GM19397 (cell line): ENCODE data around the gene PODN.

ENCODE experiments used
- ATAC-seq: cut with Tn5 transposase; IDR thresholded peaks from one replicate; pipeline ENCODE4 v1.9.1; 2021; ENCODE audit warnings: mild to moderate bottlenecking, moderate library complexity; ENCODE audit not compliant: unreplicated experiment

PODN gene

DNA sequence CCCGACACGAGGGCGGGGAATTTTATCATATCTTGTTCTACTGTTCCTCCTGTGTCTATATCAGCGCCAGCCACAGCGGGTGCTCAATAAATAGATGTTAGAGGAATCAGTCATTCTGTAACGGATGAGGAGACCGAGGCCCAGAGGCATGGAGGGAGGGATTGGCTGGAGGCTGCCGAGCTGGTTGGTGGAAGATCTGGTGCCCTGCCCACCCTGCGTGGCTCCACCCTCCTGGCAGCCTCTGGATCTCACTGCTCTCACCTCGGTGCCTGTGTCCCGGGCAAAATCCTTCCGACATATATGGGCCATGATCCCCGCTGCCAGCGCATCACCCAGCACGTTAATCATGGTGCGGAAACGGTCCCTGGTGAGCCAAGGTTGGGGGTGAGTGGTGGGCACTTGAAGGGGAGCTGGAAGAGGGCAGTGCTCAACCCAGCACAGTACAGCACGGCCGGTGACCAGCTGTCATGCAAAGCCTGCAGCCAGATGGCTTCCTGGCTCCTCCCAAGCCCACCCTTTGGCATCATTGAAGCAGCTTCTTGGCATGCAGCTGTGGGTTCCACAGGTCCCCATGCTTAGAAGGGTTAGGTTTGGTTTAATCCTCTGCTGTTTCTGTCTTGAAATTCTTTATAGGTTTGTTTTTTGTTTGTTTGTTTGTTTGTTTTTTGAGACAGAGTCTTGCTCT, 26.7 kb downstream of the PODN start:
- no peak for ATAC-seq

DNA sequence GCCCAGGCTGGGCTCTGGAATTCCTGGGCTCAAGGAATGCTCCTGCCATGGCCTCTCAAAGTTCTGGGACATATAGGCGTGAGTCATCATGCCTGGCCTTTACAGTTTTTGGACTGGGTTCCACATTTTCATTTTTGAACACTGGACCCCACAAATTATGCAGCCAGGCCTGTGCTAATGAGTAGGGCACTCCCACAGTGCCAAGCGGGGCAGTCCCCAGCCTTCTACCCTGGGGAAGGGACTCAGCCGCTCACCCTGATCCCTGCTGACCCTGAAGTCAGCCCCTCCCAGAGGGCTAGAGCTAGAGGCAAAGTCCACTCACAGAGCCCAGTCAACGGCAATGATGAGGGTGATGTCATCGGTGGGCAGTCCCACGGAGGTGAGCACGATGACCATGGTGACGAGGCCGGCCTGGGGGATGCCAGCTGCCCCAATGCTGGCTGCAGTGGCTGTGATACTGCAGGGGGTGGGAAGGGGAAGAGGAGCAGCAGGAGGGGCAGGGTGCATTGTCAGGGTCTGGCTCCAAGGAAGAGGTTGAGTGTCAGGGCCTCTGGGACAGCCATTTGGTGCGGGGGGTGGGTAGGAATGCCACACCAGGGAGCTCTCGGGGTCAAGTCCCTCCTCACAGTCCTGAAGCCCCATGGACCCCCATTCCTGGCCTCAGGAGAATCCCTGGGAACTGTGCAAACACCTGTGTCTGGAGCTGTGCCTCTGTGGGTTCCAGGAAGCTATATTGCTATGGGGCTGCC, 27.6 kb downstream of the PODN start:
- ATAC-seq: no peak

DNA sequence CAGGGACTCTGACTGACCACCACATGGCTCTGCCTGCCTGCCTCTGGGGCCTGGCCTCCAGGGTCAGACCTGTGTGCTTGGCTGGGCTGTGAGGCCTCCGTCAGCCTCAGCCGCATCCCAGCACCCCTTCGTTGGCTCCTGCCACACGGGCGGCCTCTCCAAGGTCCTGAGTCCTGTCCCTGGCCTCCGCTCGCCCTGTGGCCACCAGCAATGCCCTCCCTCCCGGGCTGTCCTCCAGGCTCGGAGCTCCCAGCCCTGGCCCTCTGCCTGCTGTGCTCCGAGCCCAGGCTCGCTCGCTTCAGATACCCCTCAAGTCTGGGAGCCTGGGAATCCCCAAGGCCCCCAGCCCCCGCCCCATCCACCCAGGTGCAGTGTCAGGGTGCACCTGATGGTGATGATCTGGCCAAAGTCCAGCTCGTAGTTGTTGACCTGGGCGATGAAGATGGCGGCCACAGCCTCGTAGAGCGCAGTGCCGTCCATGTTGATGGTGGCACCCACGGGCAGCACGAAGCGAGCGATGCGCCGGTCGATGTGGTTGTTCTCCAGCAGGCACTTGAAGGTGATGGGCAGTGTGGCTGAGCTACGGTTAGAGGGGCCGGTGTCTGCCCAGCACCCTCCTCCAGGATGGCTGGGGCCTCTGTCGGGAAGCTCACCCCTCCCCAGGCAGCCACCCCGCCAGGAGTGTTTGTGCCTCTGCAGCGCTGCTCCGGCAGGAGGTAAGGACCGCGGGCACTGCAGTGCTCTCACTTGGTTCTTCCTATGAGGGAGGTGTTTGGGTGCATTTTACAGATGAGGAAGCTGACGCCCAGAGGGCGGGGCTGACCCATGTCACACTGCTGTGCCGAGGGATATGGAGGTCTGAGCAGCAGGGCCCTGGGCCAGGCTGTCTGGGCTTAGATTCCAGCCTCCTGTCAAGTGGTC, 28.5 kb downstream of the PODN start:
- ATAC-seq: no peak

DNA sequence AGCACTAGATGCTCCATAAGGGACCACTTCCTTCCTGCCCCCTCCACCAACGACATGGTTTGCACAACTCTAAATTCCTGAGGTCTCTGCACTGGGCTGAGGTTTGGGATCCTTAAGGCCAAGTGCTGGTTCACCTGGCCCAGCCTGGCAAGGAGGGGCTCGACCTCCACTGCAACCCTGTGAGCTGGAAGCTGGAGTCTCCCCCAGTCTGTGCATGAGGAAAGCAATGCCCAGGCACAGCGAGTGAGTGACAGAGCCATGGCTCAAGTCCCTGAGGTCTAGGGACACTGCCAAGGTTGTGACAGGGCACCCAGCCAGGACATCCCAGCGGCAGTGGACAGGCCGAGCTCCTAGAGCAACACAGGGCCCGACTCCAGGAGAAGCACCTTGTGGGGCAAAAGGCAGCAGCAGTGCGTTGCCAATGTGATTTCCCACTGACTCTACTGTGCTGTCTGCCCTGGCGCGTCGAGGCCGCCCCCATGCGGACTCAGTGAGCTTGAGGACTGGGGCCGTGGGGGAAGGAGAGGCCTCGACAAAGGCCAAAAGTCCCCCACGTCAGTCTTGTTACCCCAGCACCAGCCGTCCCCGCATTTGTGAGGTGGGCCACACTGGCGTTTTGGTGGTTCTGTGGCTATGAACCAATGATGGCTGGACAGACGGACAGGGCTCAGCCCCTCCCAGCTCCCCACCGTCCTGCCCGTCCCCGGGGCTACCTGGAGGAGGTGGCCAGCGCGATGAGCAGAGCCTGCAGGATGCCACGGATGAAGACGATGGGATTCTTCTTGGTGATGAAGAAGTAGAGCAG, 30.0 kb downstream of the PODN start:
- ATAC-seq: no peak

DNA sequence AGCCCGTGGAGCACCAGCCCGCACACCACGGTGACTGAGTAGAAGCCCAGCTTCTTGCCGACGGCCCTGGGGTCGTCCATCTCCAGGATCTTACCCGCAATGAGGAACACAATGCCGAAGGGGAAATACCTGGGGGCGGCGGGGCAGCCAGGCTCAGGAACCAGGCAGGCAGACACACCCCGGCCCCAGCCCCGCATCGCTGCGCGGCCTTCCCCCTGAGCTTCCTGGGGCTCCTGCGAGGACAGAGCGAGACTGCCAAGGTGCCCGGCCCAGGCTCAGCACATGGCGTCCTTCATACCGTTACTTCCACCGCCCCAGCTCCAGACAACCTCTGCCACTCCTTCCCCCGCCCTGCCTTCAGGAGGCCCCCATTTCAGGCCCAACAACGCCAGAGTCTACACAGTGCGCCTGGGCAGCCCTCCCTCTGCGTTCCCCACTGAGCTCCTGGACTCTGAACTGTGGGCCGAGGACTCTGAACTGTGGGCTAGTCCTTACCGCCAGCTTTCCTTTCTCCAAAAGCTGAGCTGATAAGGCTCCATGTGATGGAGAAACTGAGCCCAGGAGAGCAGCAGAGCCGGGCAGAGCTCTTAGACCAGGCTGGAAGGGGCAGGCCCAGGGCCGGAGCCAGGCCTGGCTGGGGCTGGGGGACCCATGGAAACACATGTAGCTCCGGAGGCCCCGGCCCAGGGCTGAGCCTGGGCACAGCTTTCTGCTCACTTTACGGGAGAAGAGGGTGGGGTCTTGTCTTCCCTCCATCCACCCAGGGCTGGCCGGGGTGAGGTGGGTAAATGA, 30.8 kb downstream of the PODN start:
- no peak for ATAC-seq

DNA sequence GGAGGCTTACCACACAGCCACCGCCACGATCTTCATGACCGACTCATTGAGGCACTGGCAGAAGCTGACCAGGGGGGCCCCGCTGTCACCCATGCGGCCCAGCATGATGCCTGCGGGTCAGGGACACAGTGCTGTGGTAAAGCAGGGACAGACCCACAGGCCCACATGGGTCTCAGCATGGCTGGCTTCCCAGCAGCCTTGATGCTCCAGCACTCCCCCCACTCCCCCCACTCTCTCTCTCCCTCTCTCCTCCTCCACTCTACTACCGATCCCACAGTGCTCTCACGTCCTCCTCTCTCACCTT, 31.4 kb downstream of the PODN start:
- ATAC-seq: no peak

DNA sequence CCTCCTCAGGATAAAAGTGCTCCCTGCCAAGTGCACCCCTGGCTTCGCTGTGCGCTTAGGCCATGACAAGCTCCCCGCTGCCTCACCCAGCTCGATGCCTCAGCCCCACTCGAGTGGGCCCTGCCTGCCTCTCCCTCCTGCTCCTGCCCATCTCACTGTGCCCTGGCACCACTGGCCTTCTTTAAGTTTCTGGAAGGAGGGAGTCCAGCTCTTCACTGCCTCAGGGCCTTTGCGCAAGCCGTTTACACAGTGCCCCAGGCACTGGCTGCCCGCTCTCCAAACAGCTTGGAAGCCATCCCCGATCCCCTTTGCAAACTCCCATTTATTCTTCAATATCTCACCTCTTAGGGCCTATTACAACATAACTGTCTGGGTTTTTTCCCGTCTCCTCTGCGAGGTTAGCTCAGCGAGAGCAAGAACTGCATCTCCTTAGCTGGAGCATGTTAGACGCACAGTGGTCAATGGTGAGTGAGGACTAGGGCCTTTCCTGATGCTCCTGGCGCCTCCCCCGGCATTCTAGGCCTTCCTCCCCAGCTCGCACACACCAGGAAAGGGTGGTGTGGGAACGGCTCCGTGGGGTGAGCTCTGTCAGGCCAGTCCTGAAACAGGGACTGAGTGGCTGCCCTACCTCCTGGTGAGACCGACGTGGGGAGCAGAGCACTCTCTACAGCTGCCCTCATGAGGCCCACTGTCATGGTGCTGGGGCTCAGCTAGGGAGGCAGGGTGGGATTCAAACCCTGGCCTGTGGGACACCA, 31.9 kb downstream of the PODN start:
- ATAC-seq: no peak

DNA sequence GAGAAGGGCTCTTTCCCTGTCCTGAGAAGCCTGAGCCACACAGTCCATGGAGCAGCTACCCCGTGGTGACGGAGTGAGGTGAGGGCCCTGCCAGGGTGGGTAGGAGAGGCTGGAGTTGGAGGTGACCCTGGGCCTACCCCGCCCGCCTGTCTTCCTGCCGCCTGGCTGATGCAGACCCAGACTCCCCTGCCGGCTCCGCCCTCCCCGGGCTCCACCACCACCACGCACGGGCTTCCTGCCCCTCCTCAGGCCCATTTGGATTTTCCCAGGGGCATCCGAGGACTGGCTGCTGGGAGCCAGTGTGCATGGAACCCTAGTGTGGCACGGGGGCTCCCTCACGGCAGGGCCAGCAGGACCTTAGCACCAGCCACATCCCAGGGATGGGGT, 32.5 kb downstream of the PODN start:
- no peak for ATAC-seq

DNA sequence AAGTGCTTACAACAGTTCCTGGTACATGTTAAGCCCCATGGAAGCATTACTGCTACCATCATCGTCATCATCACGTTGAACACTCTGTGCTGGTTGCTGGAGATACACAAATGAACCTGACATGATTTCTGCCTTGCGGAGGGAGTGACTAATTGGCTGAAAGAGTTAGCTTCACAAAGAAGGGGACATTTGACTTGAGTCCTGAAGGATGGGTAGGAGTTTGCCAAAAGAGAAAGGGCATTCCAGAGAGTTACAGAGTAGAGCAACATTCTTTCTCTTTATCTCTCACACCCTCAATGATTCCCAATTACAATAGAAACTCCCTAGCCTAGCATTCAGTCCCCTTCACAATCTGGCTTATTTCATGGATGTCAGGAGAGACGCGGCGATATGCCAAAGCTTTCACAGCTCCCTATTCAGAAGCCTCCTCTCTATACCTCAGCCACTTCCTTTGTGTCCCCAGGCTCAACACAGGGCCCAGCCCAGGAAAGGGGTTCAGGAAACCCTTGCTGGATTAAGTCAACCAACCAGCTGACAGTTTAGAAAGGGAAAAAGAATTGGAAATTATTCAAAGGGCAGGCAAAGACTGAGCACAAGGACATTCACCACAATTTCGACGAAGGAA, 42.4 kb downstream of the PODN start:
- no peak for ATAC-seq

DNA sequence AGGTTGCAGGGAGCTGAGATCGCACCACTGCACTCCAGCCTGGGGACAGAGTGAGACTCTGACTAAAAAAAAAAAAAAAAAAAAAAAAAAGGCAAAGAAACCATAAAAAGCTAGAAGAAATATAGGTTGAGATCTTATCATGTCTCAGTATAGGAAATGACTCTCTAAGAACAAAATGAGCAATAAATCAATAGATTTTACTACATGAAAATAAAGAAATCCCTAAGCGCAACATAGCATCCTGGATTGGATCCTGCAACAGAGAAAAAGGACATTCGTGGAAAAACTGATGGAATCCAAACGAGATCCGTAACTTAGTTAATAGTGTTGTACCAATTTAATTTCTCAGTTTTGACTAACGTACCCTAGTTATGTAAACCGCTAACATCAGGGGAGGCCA, 45.1 kb downstream of the PODN start:
- no peak for ATAC-seq

DNA sequence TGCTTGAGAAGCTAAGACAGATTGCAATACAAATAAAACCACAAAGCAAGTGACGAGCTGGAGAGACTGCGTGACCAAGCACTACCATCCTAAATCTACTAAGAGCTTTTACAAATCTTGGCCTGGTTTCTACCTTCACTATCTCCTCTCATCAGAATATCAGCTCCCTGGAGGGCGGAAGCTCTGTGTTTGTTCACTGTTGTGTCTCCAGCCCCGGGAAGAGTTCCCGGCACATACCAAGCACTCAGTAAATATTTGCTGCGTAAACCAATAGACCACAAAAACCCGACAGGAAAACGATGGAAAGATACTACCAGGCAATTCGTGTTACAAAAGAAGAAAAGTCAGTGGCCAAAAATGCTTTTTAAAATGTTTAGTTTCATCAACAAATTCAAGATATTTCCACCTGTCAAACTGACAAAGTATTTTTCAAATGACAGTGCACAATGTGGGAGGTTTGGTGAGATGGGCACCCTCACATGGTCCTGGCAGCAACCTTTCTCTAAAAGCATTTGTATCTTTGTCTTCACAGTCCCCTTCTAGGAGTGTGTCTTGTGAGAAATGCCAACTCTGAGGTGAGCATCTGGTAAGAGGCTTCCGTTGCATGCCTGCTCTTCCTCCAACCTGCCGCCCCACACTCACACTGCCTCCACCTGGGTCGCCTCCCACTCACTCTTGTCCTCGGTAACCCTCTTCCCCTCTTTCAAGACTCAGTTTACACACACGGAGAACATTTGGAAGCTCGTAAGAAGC, 45.7 kb downstream of the PODN start:
- ATAC-seq: no peak

DNA sequence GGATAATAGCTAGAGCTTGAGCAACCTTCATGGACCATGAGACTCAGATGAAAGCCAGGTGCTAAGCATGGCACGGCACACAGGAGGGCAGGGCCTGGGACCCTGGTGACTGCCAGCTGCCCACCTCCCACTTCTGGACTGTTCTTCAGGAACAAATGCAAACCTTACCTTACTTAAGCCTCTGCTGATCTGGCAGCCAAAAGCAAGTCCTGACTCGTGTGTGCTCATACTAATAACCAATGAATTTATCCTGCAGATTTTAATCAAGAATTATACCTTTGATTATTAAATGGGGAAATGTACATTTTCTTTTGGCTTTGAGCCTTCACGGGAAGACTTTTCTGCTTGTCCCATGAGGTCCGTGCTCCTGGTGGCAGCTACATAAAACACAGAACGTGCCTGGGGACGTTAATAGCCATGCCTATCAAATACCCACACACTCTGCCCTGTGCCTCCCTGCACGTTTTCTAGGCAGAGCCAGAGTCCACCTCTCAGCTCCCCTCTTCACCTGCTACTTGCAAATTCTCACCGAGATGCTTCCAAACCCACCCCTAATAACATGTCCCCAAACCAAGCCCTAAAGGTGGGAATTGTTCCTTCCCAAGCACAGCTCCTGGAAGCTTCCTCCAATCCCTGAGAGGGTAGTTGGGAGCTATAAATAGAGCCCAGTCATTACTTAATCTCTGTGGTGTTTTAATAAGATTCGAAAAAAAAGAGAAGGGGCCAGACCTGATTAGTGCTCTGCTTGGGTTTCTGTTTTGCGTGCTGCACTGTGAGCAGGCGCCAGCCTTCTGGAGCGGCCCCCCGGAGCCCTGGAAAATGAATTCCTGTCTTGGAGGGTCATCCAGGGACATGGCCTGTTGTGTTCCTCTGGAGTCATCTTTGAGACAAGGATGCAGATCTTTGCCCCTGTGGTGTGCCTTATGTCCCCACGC, 46.9 kb downstream of the PODN start:
- ATAC-seq: no peak

DNA sequence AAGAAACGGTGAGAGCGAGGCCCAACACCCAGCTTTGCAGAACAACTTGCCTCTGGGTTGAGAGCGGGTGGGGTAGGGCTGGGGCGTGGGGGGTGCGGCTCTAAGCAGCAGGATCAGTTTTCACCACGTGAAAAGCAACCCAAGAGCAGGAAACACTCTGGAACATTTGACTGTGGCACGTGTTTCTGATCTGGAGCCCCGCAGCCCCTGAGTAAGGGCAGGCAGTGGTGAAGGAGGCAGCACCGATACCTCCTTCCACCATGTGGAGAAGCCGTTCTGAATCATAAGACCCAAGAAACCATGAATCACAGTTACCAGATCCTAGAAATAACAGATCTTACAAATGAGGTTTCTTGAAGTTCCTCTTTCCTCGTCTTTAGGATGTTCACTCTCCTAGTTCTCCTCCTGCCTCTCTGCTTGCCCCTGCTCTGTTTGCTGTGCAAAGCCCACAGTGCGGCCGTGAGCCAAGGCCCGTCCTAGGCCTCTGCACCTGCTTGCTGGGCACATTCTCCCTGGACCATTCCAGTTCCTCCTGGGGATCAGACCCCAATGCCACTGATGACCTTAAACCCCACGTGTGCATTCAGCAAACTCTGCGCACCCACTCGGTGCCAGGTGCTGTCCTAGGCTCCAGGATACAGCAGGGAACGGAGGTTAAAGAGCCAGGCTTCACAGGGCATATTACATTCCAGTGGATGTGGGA, 48.5 kb downstream of the PODN start:
- no peak for ATAC-seq

DNA sequence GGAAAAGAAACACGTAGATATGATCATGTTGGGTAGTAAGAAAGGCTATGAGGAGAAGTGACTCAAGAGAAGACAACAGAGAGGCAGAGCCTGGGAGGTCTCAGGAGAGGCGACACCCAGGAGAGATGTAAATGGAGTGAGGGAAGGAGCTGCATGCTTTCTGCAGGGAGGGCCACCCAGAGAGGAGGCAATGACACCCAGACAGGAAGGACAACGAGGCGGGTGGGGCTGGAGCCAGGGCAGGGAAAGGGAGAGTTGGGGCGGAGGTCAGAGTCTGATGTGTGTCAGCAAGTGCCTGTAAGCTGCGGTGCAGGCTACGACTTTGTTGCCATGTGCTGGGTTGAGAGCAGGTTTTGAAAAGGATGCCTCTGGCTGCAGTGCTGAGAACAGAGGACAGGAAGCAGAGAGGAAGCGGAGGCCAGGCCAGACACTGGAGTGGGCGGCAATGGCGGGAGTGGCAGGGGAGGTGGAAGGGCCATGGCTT, 49.1 kb downstream of the PODN start:
- no peak for ATAC-seq

DNA sequence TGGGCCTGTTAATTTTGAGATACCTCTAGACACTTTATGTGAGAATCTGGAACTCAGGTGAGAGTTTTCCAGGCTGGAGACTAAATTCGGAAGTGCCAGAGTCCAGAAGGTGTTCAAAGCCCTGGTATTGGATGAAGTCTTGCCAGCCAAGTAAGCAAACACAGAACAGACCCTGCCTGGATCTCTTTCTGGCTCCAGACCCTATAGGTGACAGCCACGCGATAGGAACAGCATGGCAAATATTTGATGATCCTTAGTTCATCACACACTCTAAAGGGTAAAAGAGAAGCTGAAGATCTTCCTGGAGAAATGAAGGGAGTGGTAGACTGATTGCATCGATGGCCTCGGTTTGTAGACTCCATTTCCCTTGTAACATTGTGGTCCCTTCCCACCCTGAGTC, 49.7 kb downstream of the PODN start:
- no peak for ATAC-seq

DNA sequence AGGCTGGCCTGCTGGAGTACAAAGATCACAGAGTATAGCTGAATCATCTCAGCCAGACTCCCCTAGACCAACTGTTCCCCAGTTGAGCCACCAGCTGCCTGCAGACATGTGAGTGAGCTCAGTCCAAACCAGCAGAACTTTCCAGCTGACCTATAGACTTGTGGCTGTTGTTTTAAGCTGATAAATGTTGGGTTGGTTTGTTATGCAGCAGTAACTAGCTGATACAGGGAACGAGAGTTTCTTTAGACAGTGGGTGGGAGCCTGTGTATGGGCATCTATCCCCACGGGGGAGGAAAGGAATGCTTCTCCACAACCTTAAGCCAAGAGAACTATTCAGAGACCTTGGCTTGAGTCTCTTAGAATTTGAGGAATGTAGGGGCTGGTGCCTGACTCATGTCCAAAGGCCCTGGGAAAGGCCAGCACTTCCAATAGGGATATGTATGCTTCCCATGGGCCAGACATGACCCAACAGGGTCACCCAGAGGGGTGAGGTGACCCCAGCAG, 50.3 kb downstream of the PODN start:
- ATAC-seq: no peak
